Heart right ventricle (tissue), 16 donors: ENCODE data around the gene DMRTA2. TPM values are rescaled to one million over a fixed set of nuclear protein-coding genes. Genes with fewer than 3 reads are reported as not detected.

ENCODE experiments used
- ATAC-seq, 8 donors: fragments of 200-7000 bp; cut with Tn5 transposase; one replicate each; pipeline ENCODE4 v1.9.1; 2020; ENCODE audit warnings: mild to moderate bottlenecking in 8 of 8, moderate library complexity in 8 of 8, moderate number of reproducible peaks in 1 of 8
- DNase-seq, 2 donors: peaks; one replicate each; pipeline ENCODE4 v3.0.0-alpha.2; 2020
- H3K27ac ChIP-seq, 10 donors: fragments of 200-600 bp; sonication (generic) in 2 of 10; one replicate each; pipeline versions ENCODE4 v1.5.0 to v1.8.0; 2020 to 2022; ENCODE audit warnings: mild to moderate bottlenecking in 3 of 10
- H3K27me3 ChIP-seq, 7 donors: fragments of 200-600 bp; one replicate each; pipeline ENCODE4 v1.8.0; 2021 to 2022; ENCODE audit warnings: mild to moderate bottlenecking in 2 of 7
- H3K36me3 ChIP-seq, 9 donors: fragments of 200-600 bp; sonication (generic) in 1 of 9; one replicate each; pipeline versions ENCODE4 v1.5.0 to v1.8.0; 2020 to 2022; ENCODE audit warnings: mild to moderate bottlenecking in 2 of 9
- H3K4me1 ChIP-seq, 9 donors: fragments of 200-600 bp; sonication (generic) in 1 of 9; one replicate each; pipeline versions ENCODE4 v1.5.0 to v1.8.0; 2020 to 2022; ENCODE audit warnings: mild to moderate bottlenecking in 4 of 9
- H3K4me3 ChIP-seq, 10 donors: fragments of 200-600 bp; sonication (generic) in 2 of 10; one replicate each; pipeline versions ENCODE4 v1.5.0 to v1.8.0; 2020 to 2022; ENCODE audit warnings: mild to moderate bottlenecking in 7 of 10, moderate library complexity in 2 of 10
- H3K9me3 ChIP-seq, 11 donors: fragments of 200-600 bp in 10 of 11; sonication (generic) in 2 of 11; one replicate each; pipeline versions ENCODE4 v1.5.0 to v1.8.0; 2013 to 2022; ENCODE audit warnings: mild to moderate bottlenecking in 2 of 11, control low read depth in 1 of 11, moderate library complexity in 1 of 11
- WGBS, 2 donors: extraction: QIAGEN DNeasy Blood & Tissue Kit; methylation state at CpG; one replicate each; pipeline ENCODE4 v1.1.7; 2013; ENCODE audit warnings: inconsistent platforms in 1 of 2; 5-methylcytosine and 5-hydroxymethylcytosine counted together
- intact Hi-C, 10 donors: fragments of 100-400 bp; cut with DNase I; formaldehyde crosslinking; loops; one replicate each; pipeline versions ENCODE4 v1.11.1 to v1.14.2; 2022
- polyA plus RNA-seq, 2 donors: library from polyadenylated mRNA; stranded (reverse); fragments of 200-250 nt; gene quantifications; one replicate each; pipeline ENCODE4 v1.2.3, GENCODE V29; 2013
- total RNA-seq, 10 donors: library from RNA; stranded (reverse); fragmentation: NEBNext Ultra II Directional in 3 of 10; extraction: Animal tissue kit (Norgen Biotek cat#: 25700) in 3 of 10; gene quantifications; one replicate each; pipeline versions ENCODE4 v1.2.1 to v1.2.4, GENCODE V29; 2021 to 2023
- TF ChIP-seq, protein P1 (sequence below), 9 donors: fragments of 200-600 bp; sonication (generic) in 2 of 9; IDR thresholded peaks; one replicate each; pipeline versions ENCODE4 v1.5.0 to v1.8.0; 2021 to 2022; ENCODE audit warnings: antibody characterized with exemption in 9 of 9, mild to moderate bottlenecking in 5 of 9, moderate library complexity in 1 of 9
- donor health status: Arrhythmogenic right ventricular cardiomyopathy.
- donor health status: ischemic (EF 13 %, LVEDD 7.1; RV severe dilation, severe dysfunction).
- donor health status: healthy with polysubstance abuse.
- donor health status: DM: no; HTN: yes; CAD: no.
- donor health status: DM: no; HTN: no; CAD: no.
- donor health status: ischemic (EF 25% LVEDD 6.9; RV normal size, moderate dysfunction).
- donor health status: ischemic (EF 25% LVEDD 5.7; RV mildly dilated, moderate dysfunction).
- donor health status: healthy.
- donor health status: DM: yes; HTN: yes; CAD: no.
- donor health status: Ischemic cardiomyopathy.
- donor health status: ischemic (EF 35%, LVEDD 5.7; RV mildly dilated, moderate dysfunction).
- donor health status: nonischemic (EF 11% LVEDD 7.7; RV severe dilation, severe dysfunction).
- donor health status: DM: yes; HTN: yes; CAD: no.
- donor health status: PGD.
- donor health status: ischemic (EF 29% LVEDD 5.4; RV normal size, mild dysfunction).
- donor health status: nonischemic (EF 23%, LVEDD 6.1; RV moderate dilation, normal function).

Gene DMRTA2
- total and polyA plus RNA-seq, 12 donors: 0.09 TPM; not detected in 10

DNA sequence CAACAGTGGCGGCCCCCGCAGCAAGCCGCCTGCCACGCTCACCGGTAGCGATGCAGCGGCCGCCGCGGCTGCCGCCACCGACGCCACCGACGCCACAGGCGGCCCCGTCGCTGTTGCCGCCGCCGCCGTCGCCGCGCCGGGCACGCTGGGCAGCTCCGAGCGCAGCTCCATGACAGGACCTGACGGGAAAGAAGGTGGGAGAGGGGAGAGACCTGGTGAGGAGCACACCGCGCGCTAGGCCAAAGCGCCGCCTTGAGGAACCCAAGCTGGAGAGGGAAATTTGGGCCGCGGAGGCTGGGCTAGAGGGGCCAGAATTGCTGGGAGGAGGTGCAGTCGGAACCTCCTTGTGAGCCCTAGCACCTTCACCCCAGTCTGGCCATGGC, 1.9 kb downstream of the DMRTA2 start:
- Histone ChIP-seq H3K9me3 (no peaks in the 10 kb centered on the region), H3K36me3 (no peaks in the 10 kb centered on the region), H3K4me1 (peaks cover 22 to 79% (median 61%) of the 10 kb centered on the region in 9 donors), H3K27ac (no peak overlapping the region), H3K27me3 (peaks cover 86 to 100% (median 99%) of the 10 kb centered on the region in 7 donors), H3K4me3 (peak overlapping the region in 1 of 10 donors; percentile 5)
- ATAC-seq: no peak
- TF ChIP-seq, protein P1, sequence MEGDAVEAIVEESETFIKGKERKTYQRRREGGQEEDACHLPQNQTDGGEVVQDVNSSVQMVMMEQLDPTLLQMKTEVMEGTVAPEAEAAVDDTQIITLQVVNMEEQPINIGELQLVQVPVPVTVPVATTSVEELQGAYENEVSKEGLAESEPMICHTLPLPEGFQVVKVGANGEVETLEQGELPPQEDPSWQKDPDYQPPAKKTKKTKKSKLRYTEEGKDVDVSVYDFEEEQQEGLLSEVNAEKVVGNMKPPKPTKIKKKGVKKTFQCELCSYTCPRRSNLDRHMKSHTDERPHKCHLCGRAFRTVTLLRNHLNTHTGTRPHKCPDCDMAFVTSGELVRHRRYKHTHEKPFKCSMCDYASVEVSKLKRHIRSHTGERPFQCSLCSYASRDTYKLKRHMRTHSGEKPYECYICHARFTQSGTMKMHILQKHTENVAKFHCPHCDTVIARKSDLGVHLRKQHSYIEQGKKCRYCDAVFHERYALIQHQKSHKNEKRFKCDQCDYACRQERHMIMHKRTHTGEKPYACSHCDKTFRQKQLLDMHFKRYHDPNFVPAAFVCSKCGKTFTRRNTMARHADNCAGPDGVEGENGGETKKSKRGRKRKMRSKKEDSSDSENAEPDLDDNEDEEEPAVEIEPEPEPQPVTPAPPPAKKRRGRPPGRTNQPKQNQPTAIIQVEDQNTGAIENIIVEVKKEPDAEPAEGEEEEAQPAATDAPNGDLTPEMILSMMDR (IDR thresholded peaks at IDR 0.05): no peak
- DNase-seq: no peak
- intact Hi-C loops: no loop called here
- WGBS, 2 donors: 2 to 3% methylated on average over 37 to 38 of the region's 38 CpGs

GRCh38 chr1:50420689-50421365, 2.4 kb downstream of the DMRTA2 start:
- peak overlapping the region in 2 of 10 donors; percentile 5 to 19 for H3K4me3 ChIP-seq
- ATAC-seq (no peak), DNase-seq (no peak)
- intact Hi-C loops: no loop called here
- no peak overlapping the region for H3K27ac ChIP-seq
- no peaks in the 10 kb centered on the region for H3K36me3 ChIP-seq
- 2% methylated on average over 58 to 69 of the region's 69 CpGs for WGBS, 2 donors
- H3K9me3 ChIP-seq: no peaks in the 10 kb centered on the region
- TF ChIP-seq, protein P1 (IDR thresholded peaks at IDR 0.05): no peak
- peaks cover 22 to 80% (median 63%) of the 10 kb centered on the region in 9 donors for H3K4me1 ChIP-seq
- peaks cover 82 to 100% (median 99%) of the 10 kb centered on the region in 7 donors for H3K27me3 ChIP-seq

GRCh38 chr1:50419907-50420677, 3.2 kb downstream of the DMRTA2 start:
- Histone ChIP-seq H3K4me1 (peaks cover 18 to 81% (median 55%) of the 10 kb centered on the region in 9 donors), H3K27me3 (peaks cover 74 to 100% (median 99%) of the 10 kb centered on the region in 7 donors), H3K27ac (no peak overlapping the region), H3K9me3 (no peaks in the 10 kb centered on the region), H3K4me3 (no peak overlapping the region), H3K36me3 (no peaks in the 10 kb centered on the region)
- TF ChIP-seq, protein P1 (IDR thresholded peaks at IDR 0.05): no peak
- intact Hi-C loops: no loop called here
- no peak for DNase-seq
- 6% methylated on average over 21 of the region's 21 CpGs for WGBS, 2 donors
- no peak for ATAC-seq

DNA sequence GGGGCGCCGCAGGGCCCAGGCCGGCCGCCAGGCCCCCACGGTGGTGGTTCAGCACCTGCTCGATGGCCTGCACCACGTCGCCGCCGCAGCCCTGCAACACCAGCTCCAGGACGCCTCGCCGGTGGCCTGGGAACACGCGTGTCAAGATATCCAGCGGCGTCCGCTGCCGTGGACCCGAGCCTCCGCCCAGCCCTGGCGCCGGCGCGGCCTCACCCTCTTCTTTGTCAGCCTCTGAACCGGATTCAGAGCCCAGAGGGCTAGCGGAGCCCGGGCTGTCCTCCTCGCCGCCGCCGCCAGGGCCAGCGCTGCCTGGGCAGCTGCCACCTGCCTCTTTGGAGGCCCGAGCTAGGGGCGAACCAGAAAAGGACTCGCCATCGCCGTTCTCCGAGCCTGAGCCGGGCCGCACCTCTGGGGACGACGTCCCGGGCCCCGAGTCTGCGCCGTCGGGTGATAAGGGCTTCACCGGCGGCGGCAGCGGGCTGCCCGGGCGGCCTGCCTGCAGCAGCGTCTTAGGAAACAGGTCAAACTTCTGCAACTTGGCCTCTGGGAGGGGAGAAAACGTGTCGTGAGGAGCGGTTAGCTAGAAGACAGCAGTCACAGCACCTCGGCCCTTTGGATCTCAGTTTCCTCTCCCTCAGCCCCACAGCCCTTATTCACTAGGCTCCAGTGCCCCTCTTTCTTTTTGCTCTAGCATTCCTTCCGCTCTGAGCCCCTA, 3.9 kb downstream of the DMRTA2 start:
- DNase-seq: no peak
- intact Hi-C loops: no loop called here
- H3K36me3 ChIP-seq: no peaks in the 10 kb centered on the region
- H3K4me3 ChIP-seq: peak overlapping the region in 5 of 10 donors; percentile 3 to 18 (median 12)
- H3K9me3 ChIP-seq: no peaks in the 10 kb centered on the region
- H3K4me1 ChIP-seq: peaks cover 14 to 73% (median 48%) of the 10 kb centered on the region in 9 donors
- 2% methylated on average over 58 to 60 of the region's 60 CpGs for WGBS, 2 donors
- no peak overlapping the region for H3K27ac ChIP-seq
- H3K27me3 ChIP-seq: peaks cover 67 to 100% (median 99%) of the 10 kb centered on the region in 7 donors
- TF ChIP-seq, protein P1 (IDR thresholded peaks at IDR 0.05): peak in 1 of 9 donors; percentile 11
- ATAC-seq: no peak
